NCI-H82 (cell line): ENCODE data around the gene TPX2.
A peak's percentile ranks its signal among the peaks of the same experiment; 100 is the strongest.
"Not testable (repeated sequence)": the region's sequence is repeated elsewhere in the genome, so short reads cannot be mapped to it uniquely, and the experiment has no call there.

Source experiments
- DNase-seq: peaks from one replicate; lab custom pipeline; 2025; lab: John Stamatoyannopoulos, UW

TPX2 gene

DNA sequence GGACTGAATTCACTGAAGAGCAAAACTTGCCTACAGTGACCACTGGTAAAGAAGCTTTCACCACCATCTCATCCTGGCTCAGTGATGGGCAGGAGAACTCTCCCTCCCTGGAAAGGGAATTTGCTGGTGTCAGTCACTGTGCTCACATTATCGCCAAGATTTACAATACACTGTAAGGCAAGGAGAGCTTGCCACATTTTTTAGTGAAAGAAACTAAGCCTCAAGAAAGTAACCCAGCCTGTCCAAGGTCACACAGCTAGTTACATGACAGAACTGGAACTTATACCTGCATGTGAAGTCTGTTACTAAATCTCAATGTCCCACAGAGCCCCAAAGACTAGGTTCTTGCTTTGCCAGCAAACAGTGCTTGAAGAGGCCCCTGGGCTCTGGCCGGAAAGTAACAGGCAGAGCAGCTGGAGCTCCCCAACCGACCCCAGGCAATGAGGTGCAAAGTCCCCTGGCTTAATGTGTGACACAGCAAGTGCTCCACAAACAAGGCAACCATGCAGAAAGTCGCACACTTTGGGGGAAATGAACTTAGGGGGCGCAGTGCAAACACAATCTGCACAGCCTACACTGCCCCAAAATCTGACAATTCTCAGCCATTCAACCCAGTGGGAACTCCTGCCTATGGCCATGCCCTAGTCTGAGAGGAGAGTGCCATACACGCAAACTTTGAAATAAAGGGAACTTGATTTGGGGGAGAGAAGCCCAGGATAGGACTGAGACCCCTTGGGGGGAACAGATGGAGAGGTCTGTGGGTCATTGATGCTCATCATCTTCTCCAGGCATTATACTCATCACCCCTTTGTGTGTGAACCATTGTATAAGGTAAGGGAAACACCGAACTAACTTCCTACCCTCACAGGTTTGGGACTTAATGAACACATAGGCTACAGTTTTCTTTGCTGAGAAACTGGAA, 18.3 kb upstream of the TPX2 start:
- DNase-seq: peak; percentile 27

GRCh38 chr20:31721408-31722256, 17.5 kb upstream of the TPX2 start:
- peak; percentile 45 for DNase-seq

GRCh38 chr20:31722257-31723068, 16.6 kb upstream of the TPX2 start, which contains the start of gene BCL2L1:
BCL2L1 (minus strand) TSS chr20:31722868; CDS start chr20:31722218, 650 bp downstream.
- DNase-seq: peak; percentile 92

- no peak for DNase-seq
These were observed 16.1 kb upstream of the TPX2 start for GRCh38 chr20:31723069-31723318.

DNA sequence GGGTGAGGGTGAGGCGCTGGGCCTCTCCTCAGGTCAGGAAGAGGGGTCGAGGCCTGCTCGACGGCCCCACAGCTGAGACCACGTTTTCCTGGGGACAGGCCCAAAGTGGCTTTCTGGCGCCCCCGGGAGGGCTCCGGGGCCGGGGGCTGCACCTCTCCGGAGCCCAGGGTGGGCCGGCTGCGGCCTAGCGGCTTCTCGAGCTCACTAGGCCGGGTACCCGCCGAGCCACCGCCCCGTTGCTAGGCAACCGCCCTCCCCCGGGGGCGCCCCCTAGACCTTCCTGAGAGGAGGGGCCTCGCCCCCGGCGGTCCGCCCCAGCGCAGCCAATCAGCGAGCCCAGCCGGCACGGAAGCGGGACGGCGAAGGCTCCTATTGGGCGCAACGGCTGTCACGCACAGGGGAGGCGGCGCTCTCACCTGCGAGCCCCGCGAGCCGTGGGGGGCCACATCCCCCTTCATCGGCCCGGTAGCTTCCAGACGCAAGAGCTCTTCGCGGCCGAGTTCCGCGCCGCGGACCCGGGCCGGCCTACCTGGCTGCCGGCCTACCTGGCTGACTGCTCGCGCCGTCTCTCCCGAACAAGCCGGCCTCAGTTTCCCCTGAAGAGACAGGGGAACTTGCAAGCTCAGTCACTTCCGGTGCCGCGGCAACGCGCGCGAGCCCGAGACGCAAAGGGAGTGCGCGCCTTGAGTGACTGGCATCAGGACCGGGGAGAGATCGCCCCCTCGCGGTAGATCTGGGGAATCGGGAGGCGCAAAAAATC, 15.6 kb upstream of the TPX2 start:
- peak; percentile 99 for DNase-seq

- no peak for DNase-seq
These were observed 7.8 kb upstream of the TPX2 start for GRCh38 chr20:31731321-31731717.

DNA sequence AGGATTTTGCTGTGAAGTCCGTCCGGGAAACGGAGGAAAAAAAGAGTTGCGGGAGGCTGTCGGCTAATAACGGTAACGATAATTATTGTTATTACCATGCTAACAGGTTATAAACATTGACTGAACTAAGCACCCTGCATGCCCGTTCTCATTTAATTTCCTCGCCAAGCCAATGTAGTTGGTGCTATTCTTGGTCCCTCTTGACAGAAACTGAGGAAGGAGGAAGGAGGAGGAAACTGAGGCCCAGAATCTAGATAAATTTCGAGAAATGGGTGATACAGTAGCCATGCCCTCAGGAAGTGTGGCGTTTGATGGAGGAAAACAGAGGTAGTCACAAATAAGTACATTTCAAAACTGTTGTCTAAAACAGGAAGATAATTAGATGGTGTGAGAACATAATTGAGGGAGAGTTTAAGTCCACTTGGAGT, 474 bp downstream of the TPX2 start:
- DNase-seq: no peak

DNA sequence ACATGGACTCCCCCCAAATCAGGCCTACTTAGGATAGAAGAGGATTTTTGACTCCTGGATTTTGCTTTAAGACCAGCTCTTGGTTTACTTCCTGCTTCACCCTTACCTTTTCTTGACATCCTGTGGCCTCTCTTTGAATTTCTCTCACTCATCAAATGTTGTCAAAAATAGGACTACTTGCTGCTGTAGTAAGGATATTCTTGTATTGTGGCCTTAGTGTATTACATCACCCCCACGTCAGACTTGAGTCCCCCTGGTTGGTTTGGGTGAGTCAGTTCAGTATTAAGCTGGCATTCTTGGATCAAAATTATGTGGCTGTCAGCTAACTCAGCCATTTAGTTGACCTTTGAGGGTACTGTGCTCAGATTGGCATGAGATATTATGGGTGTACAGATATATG, 1.1 kb downstream of the TPX2 start:
- DNase-seq: peak; percentile 39

DNA sequence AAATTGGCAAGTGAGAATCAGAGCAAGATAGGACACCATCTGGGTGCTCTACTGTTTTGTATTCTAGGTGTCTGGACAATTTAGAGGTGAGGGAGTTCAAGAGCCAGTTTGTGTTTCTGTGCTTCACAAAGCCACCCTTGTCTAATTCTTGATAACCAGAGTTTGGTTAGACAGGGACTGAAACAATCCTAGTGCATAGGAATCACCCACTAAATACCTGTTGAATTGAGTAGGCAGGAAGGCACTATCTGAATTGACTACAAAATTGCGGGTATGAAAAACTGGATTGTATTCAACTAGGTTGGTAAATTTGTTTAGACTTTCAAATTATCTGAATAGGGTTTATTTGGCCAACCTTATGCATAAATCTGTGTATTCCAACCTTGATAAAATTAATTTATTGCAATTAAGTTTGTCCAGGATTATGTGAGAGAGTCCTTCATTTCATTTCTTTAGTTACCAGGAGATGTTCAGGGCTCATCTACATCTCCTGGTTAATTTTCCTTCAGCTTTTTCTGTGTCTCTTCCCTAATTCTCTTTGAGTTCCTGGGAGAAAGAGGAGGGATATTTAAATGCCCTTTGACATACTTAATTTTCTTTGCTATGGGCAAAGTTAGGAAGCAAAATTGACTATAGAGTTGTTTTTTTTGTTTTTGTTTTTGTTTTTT, 1.7 kb downstream of the TPX2 start:
- no peak for DNase-seq

GRCh38 chr20:31746068-31746878, 7.2 kb downstream of the TPX2 start:
- DNase-seq: no peak

DNA sequence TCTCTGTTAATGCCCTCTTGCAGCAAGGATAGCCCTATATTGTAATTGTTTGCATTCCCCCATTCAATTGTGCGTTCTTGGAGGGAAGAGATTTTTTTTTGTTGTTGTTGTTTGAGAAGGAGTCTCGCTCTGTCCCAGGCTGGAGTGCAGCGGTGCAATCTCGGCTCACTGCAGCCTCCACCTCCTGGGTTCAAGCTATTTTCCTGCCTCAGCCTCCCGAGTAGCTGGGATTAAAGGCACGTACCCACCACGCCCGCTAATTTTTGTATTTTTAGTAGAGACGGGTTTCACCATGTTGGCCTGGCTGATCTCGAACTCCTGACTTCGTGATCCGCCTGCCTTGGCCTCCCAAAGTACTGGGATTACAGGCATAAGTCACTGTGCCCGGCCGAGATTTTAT, 7.9 kb downstream of the TPX2 start:
- DNase-seq: not testable (repeated sequence)

DNA sequence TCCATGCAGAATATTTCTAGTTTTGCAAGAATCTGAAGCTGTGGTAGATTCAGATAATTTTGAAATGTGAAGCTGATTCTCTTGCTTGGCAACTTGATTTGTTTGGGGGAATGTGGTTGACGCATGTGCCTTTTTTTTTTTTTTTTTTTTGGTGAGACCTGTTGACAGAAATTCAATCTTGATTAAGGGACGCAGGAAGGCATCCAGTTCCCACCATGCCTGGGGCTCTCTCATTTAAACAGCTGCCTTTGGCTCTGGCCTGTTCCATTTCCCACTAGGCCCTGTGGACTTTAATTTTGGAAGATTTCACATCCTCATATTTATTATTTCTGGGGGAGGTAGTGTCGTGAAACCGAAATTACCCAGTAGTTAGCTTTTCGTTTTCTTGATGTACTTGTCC, 8.6 kb downstream of the TPX2 start:
- DNase-seq: no peak

DNA sequence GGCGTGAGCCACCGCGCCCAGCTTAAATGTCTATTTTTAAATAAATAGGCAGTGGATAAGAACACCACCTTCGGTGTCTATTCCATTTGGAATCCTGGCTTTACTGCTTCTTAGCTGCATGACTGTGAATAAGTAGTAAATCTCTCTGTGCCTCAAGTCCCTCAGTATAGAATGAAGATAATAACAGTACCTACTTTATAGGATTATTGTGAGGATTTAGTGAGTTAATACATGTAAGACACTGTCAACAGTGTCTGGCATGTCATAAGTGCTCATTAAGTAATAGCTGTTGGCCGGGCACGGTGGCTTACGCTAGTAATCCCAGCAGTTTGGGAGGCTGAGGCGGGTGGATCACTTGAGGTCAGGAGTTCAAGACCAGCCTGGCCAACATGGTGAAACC, 10.1 kb downstream of the TPX2 start:
- peak; percentile 95 for DNase-seq

- DNase-seq: no peak
These were observed 12.0 kb downstream of the TPX2 start for GRCh38 chr20:31751126-31751525.

GRCh38 chr20:31757254-31757653, 18.2 kb downstream of the TPX2 start:
- no peak for DNase-seq

DNA sequence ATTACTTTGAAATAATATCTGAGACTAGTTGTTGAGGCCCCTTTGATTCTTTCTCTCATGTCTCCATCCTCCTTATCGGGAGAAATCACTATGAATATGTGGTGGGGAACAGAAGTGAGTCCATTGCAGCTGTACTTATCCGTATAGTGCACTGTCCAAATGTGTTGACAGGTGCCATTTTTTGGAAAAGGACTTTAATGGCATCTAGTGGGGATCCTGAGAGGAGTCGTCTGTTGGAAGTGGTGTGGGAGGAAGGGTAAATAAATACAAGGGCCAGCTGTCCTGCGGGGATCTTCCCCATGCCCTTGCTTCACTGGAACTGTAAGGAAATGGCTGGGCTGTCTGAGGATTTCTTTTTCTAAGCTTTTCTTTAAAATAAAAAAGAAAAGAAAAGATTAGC, 19.4 kb downstream of the TPX2 start:
- peak; percentile 14 for DNase-seq

DNA sequence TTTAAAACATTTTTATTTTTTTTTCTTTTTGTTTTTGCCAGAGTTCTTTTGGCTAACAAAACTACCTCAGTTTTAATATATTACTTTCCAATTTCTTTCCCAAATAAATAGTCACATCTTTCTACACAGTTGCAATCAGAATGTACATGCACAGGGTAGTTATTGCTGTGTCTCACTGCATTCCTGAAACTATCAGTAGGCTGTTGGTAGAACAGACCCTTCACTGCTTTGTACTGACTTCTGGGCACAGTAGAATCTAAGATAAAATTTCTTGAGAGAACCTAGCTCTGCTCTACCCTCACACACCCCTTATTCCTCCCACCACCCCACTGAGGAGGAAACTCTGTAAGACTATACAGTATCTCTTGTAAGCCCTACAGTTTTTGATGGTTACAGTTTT, 19.9 kb downstream of the TPX2 start:
- no peak for DNase-seq

GRCh38 chr20:31759836-31760518, 20.9 kb downstream of the TPX2 start:
- no peak for DNase-seq

DNA sequence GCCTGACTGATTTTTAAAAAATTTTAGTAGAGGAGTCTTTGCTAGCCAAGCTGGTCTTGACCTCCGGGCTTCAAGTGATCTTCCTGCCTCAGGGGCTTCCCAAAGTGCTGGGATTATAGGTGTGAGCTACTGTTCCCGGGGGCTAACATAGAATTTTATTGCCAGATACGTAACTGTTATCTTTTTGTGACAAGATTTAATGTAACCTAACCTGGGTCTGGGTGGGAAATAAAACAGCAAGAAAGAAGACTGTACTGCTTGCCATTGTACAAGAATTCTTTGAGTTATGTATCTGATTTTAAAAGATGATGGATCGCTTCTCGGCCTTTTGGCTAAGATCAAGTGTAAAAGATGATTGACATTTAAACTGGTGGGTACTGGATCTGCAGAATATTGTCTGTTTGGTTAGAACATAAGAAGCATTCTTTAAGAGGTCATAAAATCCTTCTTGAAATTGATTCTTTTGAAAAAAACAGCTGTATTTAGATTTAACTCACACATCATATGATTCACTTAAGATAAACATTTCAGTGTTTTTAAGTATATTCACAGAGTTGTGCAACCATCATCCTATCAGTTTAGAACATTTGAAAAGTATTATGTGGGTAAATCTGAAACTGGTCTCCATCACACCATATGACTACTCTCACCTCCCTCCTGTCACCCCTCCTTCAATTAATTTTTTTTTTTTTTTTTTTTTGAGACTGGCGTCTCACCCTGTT, 21.6 kb downstream of the TPX2 start:
- DNase-seq: no peak
